Stimulated activated CD8-positive, alpha-beta memory T cell treated with anti-CD3 and anti-CD28 coated beads, Interleukin-15, amount 100 ng/mL, for 1 hour (primary cell): Measurements from ENCODE around the gene SPDYE5.

Experiments used
- DNase-seq: peaks from one replicate; pipeline ENCODE4 v3.0.0-alpha.2; 2020; ENCODE audit warnings: low read depth

The SPDYE5 gene

GRCh38 chr7:75537731-75538130, 45.6 kb downstream of the SPDYE5 start:
- no peak for DNase-seq

- DNase-seq, result no peak
Observed at GRCh38 chr7:75546237-75547015, 54.3 kb downstream of the SPDYE5 start.
